ENCODE measurements around the gene ZNF273. TPM values are rescaled to one million over a fixed set of nuclear protein-coding genes. Genes with fewer than 3 reads are reported as not detected.
A peak's percentile ranks its signal among the peaks of the same experiment; 100 is the strongest.

ZNF273 gene
- polyA plus RNA-seq, 1 donor, result 6.9 TPM

GRCh38 chr7:64883113-64883905 lies 19.8 kb upstream of the ZNF273 start:
- no peak overlapping the region for H3K27ac ChIP-seq (ENCODE audit: low read length)
- WGBS (ENCODE audit: insufficient coverage, low lambda C conversion rate), result 100% methylated on average over 1 of the region's 38 CpGs
- H3K9me3 ChIP-seq (ENCODE audit: control insufficient read depth, low read depth, low read length), result peaks cover 24% of the 10 kb centered on the region
- H3K36me3 ChIP-seq (ENCODE audit: control insufficient read depth, insufficient read depth, low read length), result no peaks in the 10 kb centered on the region
- no peaks in the 10 kb centered on the region for H3K4me1 ChIP-seq (ENCODE audit: control insufficient read depth, insufficient read depth, low read length)
- peaks cover 66% of the 10 kb centered on the region for H3K27me3 ChIP-seq (ENCODE audit: control insufficient read depth, insufficient read depth, low read length)
- no peak overlapping the region for H3K4me3 ChIP-seq (ENCODE audit: low read length)
- DNase-seq, result no peak

GRCh38 chr7:64884085-64884912 lies 18.8 kb upstream of the ZNF273 start:
- H3K4me3 ChIP-seq (ENCODE audit: low read length), result no peak overlapping the region
- no peaks in the 10 kb centered on the region for H3K36me3 ChIP-seq (ENCODE audit: control insufficient read depth, insufficient read depth, low read length)
- no peaks in the 10 kb centered on the region for H3K4me1 ChIP-seq (ENCODE audit: control insufficient read depth, insufficient read depth, low read length)
- WGBS (ENCODE audit: insufficient coverage, low lambda C conversion rate), result no CpG with 5 or more reads among the region's 22 CpGs
- H3K9me3 ChIP-seq (ENCODE audit: control insufficient read depth, low read depth, low read length), result peaks cover 24% of the 10 kb centered on the region
- H3K27me3 ChIP-seq (ENCODE audit: control insufficient read depth, insufficient read depth, low read length), result peaks cover 76% of the 10 kb centered on the region
- H3K27ac ChIP-seq (ENCODE audit: low read length), result no peak overlapping the region
- DNase-seq, result no peak

GRCh38 chr7:64884913-64885370 lies 18.1 kb upstream of the ZNF273 start:
- DNase-seq, result no peak
- no peaks in the 10 kb centered on the region for H3K36me3 ChIP-seq (ENCODE audit: control insufficient read depth, insufficient read depth, low read length)
- WGBS (ENCODE audit: insufficient coverage, low lambda C conversion rate), result no CpG with 5 or more reads among the region's 19 CpGs
- H3K9me3 ChIP-seq (ENCODE audit: control insufficient read depth, low read depth, low read length), result peaks cover 24% of the 10 kb centered on the region
- H3K27me3 ChIP-seq (ENCODE audit: control insufficient read depth, insufficient read depth, low read length), result peaks cover 82% of the 10 kb centered on the region
- no peaks in the 10 kb centered on the region for H3K4me1 ChIP-seq (ENCODE audit: control insufficient read depth, insufficient read depth, low read length)
- H3K4me3 ChIP-seq (ENCODE audit: low read length), result no peak overlapping the region
- no peak overlapping the region for H3K27ac ChIP-seq (ENCODE audit: low read length)

- Histone ChIP-seq H3K36me3 (ENCODE audit: control insufficient read depth, insufficient read depth, low read length) (no peaks in the 10 kb centered on the region), H3K4me1 (ENCODE audit: control insufficient read depth, insufficient read depth, low read length) (no peaks in the 10 kb centered on the region), H3K27me3 (ENCODE audit: control insufficient read depth, insufficient read depth, low read length) (peaks cover 89% of the 10 kb centered on the region), H3K9me3 (ENCODE audit: control insufficient read depth, low read depth, low read length) (peaks cover 21% of the 10 kb centered on the region), H3K27ac (ENCODE audit: low read length) (no peak overlapping the region), H3K4me3 (ENCODE audit: low read length) (no peak overlapping the region)
- no peak for DNase-seq
- no CpG with 5 or more reads among the region's 5 CpGs for WGBS (ENCODE audit: insufficient coverage, low lambda C conversion rate)
Observed at GRCh38 chr7:64885520-64886240, 17.4 kb upstream of the ZNF273 start.

GRCh38 chr7:64886956-64887545 lies 16.0 kb upstream of the ZNF273 start:
- H3K4me1 ChIP-seq (ENCODE audit: control insufficient read depth, insufficient read depth, low read length), result no peaks in the 10 kb centered on the region
- peaks cover 88% of the 10 kb centered on the region for H3K27me3 ChIP-seq (ENCODE audit: control insufficient read depth, insufficient read depth, low read length)

GRCh38 chr7:64887756-64888508 lies 15.1 kb upstream of the ZNF273 start:
- peak in 1 of 2 donors; percentile 50 for DNase-seq
- Histone ChIP-seq H3K27ac (ENCODE audit: low read length) (no peak overlapping the region), H3K4me1 (ENCODE audit: control insufficient read depth, insufficient read depth, low read length) (no peaks in the 10 kb centered on the region), H3K27me3 (ENCODE audit: control insufficient read depth, insufficient read depth, low read length) (peaks cover 84% of the 10 kb centered on the region), H3K4me3 (ENCODE audit: low read length) (peak overlapping the region; percentile 33), H3K36me3 (ENCODE audit: control insufficient read depth, insufficient read depth, low read length) (no peaks in the 10 kb centered on the region), H3K9me3 (ENCODE audit: control insufficient read depth, low read depth, low read length) (peaks cover 9% of the 10 kb centered on the region)
- no CpG with 5 or more reads among the region's 13 CpGs for WGBS (ENCODE audit: insufficient coverage, low lambda C conversion rate)

More at GRCh38 chr7:64886956-64887545, 16.0 kb upstream of the ZNF273 start:
- no CpG with 5 or more reads among the region's 4 CpGs for WGBS (ENCODE audit: insufficient coverage, low lambda C conversion rate)
- Histone ChIP-seq H3K27ac (ENCODE audit: low read length) (no peak overlapping the region), H3K36me3 (ENCODE audit: control insufficient read depth, insufficient read depth, low read length) (no peaks in the 10 kb centered on the region), H3K9me3 (ENCODE audit: control insufficient read depth, low read depth, low read length) (peaks cover 17% of the 10 kb centered on the region), H3K4me3 (ENCODE audit: low read length) (no peak overlapping the region)
- no peak for DNase-seq

- WGBS (ENCODE audit: insufficient coverage, low lambda C conversion rate), result no CpG with 5 or more reads among the region's 17 CpGs
- Histone ChIP-seq H3K9me3 (ENCODE audit: control insufficient read depth, low read depth, low read length) (peaks cover 3% of the 10 kb centered on the region), H3K27ac (ENCODE audit: low read length) (no peak overlapping the region), H3K36me3 (ENCODE audit: control insufficient read depth, insufficient read depth, low read length) (no peaks in the 10 kb centered on the region), H3K27me3 (ENCODE audit: control insufficient read depth, insufficient read depth, low read length) (peaks cover 78% of the 10 kb centered on the region), H3K4me3 (ENCODE audit: low read length) (peak overlapping the region; percentile 33), H3K4me1 (ENCODE audit: control insufficient read depth, insufficient read depth, low read length) (no peaks in the 10 kb centered on the region)
- no peak for DNase-seq
Observed at GRCh38 chr7:64888561-64888900, 14.5 kb upstream of the ZNF273 start.

GRCh38 chr7:64888901-64889685 lies 14.0 kb upstream of the ZNF273 start:
- Histone ChIP-seq H3K27me3 (ENCODE audit: control insufficient read depth, insufficient read depth, low read length) (peaks cover 74% of the 10 kb centered on the region), H3K36me3 (ENCODE audit: control insufficient read depth, insufficient read depth, low read length) (no peaks in the 10 kb centered on the region), H3K27ac (ENCODE audit: low read length) (no peak overlapping the region), H3K4me3 (ENCODE audit: low read length) (peak overlapping the region; percentile 33), H3K9me3 (ENCODE audit: control insufficient read depth, low read depth, low read length) (peaks cover 3% of the 10 kb centered on the region), H3K4me1 (ENCODE audit: control insufficient read depth, insufficient read depth, low read length) (no peaks in the 10 kb centered on the region)
- DNase-seq, result peak in 1 of 2 donors; percentile 57
- no CpG with 5 or more reads among the region's 60 CpGs for WGBS (ENCODE audit: insufficient coverage, low lambda C conversion rate)

GRCh38 chr7:64889686-64890162 lies 13.3 kb upstream of the ZNF273 start:
- no peaks in the 10 kb centered on the region for H3K36me3 ChIP-seq (ENCODE audit: control insufficient read depth, insufficient read depth, low read length)
- WGBS (ENCODE audit: insufficient coverage, low lambda C conversion rate), result no CpG with 5 or more reads among the region's 18 CpGs
- peak overlapping the region; percentile 33 for H3K4me3 ChIP-seq (ENCODE audit: low read length)
- peak in 1 of 2 donors; percentile 27 for DNase-seq
- H3K27me3 ChIP-seq (ENCODE audit: control insufficient read depth, insufficient read depth, low read length), result peaks cover 70% of the 10 kb centered on the region
- peaks cover 2% of the 10 kb centered on the region for H3K9me3 ChIP-seq (ENCODE audit: control insufficient read depth, low read depth, low read length)
- H3K27ac ChIP-seq (ENCODE audit: low read length), result no peak overlapping the region
- H3K4me1 ChIP-seq (ENCODE audit: control insufficient read depth, insufficient read depth, low read length), result no peaks in the 10 kb centered on the region

All from large intestine (tissue), 3 donors.